Measurements from ENCODE around the gene PSMB9. TPM values are rescaled to one million over a fixed set of nuclear protein-coding genes. Genes with fewer than 3 reads are reported as not detected.
"Not testable (repeated sequence)": the region's sequence is repeated elsewhere in the genome, so short reads cannot be mapped to it uniquely, and the experiment has no call there.

Gene PSMB9
- total RNA-seq, 1 donor from 2014 or later = 5.7 TPM

- DNase-seq = no peak
Observed at GRCh38 chr6:32862725-32863124, 8.7 kb downstream of the PSMB9 start.

GRCh38 chr6:32865724-32866443, 11.9 kb downstream of the PSMB9 start:
- DNase-seq = no peak

GRCh38 chr6:32867022-32867477, 13.1 kb downstream of the PSMB9 start:
- DNase-seq = no peak

- no peak for DNase-seq
Observed at GRCh38 chr6:32867554-32868256, 13.7 kb downstream of the PSMB9 start.

- peak; percentile 93 for DNase-seq
Observed at GRCh38 chr6:32868257-32868788, 14.3 kb downstream of the PSMB9 start.

- DNase-seq = not testable (repeated sequence)
Observed at GRCh38 chr6:32873947-32874346, 20.0 kb downstream of the PSMB9 start.

GRCh38 chr6:32876603-32877002, 22.6 kb downstream of the PSMB9 start:
- no peak for DNase-seq

- no peak for DNase-seq
Observed at GRCh38 chr6:32879691-32880090, 25.7 kb downstream of the PSMB9 start.

GRCh38 chr6:32880962-32881361, 27.0 kb downstream of the PSMB9 start:
- not testable (repeated sequence) for DNase-seq

- DNase-seq = no peak
Observed at GRCh38 chr6:32882879-32883250, 28.9 kb downstream of the PSMB9 start.

- DNase-seq = no peak
Observed at GRCh38 chr6:32883789-32884188, 29.8 kb downstream of the PSMB9 start.

- DNase-seq = peak; percentile 89
Observed at GRCh38 chr6:32885698-32886286, 31.8 kb downstream of the PSMB9 start.

- peak; percentile 4 for DNase-seq
Observed at GRCh38 chr6:32886681-32887383, 32.8 kb downstream of the PSMB9 start.

GRCh38 chr6:32887616-32888015, 33.6 kb downstream of the PSMB9 start:
- DNase-seq = peak; percentile 3

- DNase-seq = no peak
Observed at GRCh38 chr6:32888576-32888975, 34.6 kb downstream of the PSMB9 start.

- no peak for DNase-seq
Observed at GRCh38 chr6:32889533-32889932, 35.5 kb downstream of the PSMB9 start.

GRCh38 chr6:32890831-32891230, 36.8 kb downstream of the PSMB9 start:
- no peak for DNase-seq

- peak; percentile 97 for DNase-seq
Observed at GRCh38 chr6:32894085-32895005, 40.4 kb downstream of the PSMB9 start.

- DNase-seq = no peak
Observed at GRCh38 chr6:32895006-32895345, 41.0 kb downstream of the PSMB9 start.

GRCh38 chr6:32903952-32904351, 50.0 kb downstream of the PSMB9 start:
- no peak for DNase-seq

GRCh38 chr6:32905078-32905477, 51.1 kb downstream of the PSMB9 start:
- no peak for DNase-seq
